Umbilical cord (tissue), 2 donors: ENCODE data around the gene SYT9. TPM values are rescaled to one million over a fixed set of nuclear protein-coding genes. Genes with fewer than 3 reads are reported as not detected.

ENCODE experiments used
- DNase-seq: peaks from one replicate; pipeline ENCODE4 v3.0.0-alpha.2; 2015; ENCODE audit warnings: low spot score
- total RNA-seq: library from RNA; depleted of rRNA; stranded (reverse); fragments of >200 nt; gene quantifications from one replicate; pipeline ENCODE4 v1.2.3, GENCODE V29; 2014; ENCODE audit warnings: low replicate concordance; ENCODE audit not compliant: insufficient read depth

The SYT9 gene
- total RNA-seq, 1 donor from 2014 or later = 8.7 TPM

- peak; percentile 25 for DNase-seq
Observed at GRCh38 chr11:7423946-7424345, 172.2 kb downstream of the SYT9 start.

DNA sequence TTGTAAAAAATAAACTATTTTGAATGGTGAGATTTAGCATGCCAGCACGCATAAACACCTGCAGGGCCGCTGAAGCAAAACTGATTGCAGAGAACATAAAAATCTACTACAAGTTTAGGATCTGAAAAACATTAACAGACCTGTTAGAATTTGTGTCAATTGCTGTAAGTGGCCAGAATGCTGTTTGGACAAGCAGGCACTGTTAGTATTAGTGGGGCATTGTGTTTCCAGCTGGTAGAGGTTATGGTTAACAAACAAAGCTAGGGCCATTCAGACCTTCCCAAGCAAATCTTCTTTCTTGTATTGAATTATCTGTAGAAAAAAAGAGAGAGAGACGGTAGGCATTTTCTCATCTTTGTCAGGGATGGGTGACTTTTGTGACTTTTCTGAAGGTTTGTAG lies 176.0 kb downstream of the SYT9 start:
- no peak for DNase-seq

- no peak for DNase-seq
Observed at GRCh38 chr11:7428196-7428595, 176.5 kb downstream of the SYT9 start.

DNA sequence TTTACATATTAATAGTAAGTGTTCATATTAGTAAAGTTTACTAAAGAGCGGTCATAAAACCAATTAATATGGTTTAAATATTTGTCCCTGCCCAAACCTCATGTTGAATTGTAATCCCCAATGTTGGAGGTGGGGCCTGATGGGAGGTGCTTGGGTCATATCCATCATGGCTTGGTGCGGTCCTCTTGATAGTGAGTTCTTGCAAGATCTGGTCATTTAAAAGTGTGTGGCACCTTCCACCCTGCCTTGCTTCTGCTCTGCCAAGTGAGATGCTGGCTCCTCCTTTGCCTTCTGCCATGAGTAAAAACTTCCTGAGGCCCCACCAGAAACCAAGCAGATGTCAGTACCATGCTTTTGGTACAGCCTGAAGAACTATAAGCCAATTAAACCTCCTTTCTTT lies 178.8 kb downstream of the SYT9 start:
- DNase-seq = no peak

GRCh38 chr11:7435176-7435575 lies 183.5 kb downstream of the SYT9 start:
- peak; percentile 60 for DNase-seq

DNA sequence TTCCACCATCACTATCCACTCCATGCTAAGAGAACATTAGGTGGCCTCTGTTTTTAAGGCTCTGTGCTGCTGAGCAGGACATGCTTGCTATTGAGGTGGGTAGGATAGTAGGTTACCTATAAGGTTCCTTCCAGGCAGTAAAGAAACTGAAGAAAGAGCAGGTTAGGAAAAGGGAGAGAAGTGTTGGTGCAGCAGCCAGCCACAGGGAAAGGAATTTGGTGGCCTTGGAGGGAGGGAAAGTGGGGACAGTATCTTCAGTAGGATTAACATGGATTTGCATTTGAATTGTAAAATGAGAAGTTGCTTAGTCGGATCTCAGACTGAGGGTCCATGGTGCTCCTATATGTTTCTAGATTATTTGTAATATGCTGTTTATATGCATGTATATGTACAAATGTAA lies 184.4 kb downstream of the SYT9 start:
- no peak for DNase-seq

DNA sequence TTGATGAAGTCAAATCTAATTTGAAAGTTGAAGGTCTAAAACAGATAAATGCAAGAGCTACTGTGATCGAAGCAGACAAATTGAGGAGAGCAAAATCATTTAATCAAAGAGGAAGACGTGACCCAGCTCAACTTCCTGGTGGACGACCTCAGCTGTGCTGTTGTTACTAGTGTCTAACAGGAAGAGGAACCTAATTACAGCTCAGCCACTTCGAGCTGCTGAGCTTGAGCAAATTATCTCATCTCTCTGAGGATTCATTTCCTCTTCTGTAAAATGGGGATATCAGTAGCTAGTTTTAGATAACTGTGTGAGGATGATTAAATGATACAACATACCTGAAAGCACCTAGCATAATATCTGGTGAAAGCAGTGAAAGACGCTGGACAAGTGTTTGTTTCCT lies 185.0 kb downstream of the SYT9 start:
- DNase-seq = no peak

- DNase-seq = no peak
Observed at GRCh38 chr11:7437696-7438095, 186.0 kb downstream of the SYT9 start.

DNA sequence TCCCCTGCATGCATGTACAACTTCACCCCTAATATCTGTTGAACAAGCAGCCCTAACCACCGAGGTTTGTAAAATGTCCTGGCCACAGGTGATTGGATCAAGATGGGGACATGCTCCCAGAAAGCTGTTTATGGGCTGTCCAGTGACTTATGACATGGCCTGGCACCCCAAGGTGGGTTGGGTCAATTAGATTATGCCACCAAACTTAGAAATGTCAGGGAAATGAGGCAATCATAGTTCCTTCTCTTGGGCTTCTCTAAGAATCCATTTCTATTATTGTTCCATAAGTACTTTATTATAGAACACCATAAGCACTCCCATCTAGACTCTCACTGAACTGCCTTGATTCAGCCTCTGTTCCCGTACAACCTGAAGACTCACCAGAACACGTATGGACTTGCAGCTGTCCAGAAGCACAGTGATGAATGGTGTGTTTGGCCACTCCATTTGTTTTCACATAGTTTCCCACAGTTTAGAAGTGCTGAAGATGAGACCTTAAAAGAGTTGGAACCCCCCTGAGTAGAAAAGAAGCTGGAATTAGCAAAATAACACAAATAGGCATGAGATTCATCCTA lies 188.1 kb downstream of the SYT9 start:
- DNase-seq = no peak

DNA sequence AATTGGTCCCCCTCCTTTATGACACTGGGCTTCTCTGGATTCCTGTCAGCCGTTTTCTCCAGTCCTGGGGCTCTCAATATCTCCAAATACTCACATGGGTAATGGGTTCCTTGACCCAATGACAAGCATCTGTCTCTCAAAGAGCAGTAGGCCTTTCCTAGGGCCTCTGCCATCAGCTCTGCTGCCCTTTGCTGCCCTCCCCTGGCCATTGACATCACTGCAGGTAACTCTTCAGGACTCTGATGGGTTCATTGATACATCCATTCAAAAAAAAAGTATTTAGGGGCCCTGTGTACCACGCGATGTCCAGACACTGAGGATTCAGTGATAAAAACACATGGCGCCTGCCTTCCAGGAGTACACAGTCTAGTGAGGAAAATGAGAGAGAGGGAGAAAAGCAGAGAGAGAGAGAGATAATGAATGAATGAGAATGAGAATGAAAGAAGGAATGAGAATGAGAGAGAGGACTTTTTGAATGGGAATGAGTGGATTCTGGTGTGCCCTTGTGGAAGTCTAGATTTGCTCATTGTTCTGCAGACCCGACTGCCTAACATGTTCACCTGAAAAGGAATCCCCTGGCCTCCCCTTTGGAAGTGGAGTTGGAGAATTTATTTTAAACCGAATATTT lies 191.0 kb downstream of the SYT9 start:
- peak; percentile 59 for DNase-seq

DNA sequence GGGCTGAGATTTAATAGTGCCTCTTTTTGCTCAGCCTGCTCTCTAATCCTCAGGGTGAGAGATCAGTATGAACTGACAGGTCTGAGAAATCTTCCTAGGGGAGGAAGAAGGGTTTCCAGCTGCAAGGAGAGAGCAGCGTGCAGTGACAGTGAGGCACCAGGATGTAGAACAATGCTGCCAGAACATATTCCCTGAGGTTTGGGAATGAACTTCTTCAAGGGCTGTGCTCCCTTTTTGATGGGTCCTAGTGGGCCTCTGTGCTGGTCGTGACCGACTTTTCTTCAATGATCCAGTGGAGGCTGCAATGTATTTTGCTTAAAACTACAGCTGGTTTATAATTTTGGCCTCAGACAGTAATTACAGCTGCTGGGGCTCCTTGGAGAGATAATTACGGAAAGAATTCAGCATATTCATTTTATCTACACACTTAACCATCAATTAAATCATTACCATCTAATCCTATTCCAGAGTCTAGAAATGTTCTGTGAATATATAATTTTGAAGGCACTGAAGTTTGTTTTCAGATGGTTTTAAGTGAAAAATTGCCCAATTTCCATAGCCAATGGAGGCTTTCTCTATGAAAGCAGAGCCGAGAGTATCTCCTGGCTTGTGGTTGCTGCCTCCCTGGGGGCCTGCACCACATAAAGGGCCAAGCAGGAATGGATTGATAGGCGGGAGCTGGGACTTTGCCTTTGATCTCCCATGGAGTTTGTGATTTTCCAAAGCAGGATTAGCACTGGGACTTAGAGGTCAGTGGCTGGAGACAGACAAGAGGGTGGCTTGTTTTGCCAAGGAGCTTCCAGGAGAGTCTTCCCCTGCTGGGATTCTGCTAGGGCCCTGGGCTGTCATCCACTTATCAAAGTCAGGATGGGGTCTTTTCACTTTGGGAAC lies 192.6 kb downstream of the SYT9 start:
- DNase-seq = no peak

- DNase-seq = no peak
Observed at GRCh38 chr11:7445564-7445963, 193.9 kb downstream of the SYT9 start.

GRCh38 chr11:7448201-7448600 lies 196.5 kb downstream of the SYT9 start:
- DNase-seq = no peak

GRCh38 chr11:7449211-7449840 lies 197.6 kb downstream of the SYT9 start:
- no peak for DNase-seq

DNA sequence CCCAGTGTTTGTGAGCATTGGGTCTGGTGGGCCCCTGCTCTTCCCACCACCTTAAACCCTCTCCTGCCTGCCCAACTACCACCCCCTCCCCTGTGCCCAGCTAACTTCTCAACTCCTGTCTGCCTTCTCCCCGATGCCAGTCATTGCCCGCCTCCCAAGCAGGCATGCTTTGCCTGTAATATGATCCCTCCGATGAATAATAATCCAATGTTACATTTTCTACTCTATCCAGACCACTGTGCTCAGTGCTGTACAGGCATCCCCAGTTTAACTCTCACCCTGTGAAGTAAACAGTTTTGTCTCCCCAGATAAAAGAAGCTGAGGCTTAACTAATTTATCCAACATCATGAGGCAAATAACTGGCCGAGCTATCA lies 198.1 kb downstream of the SYT9 start:
- DNase-seq = peak; percentile 37

GRCh38 chr11:7450836-7451235 lies 199.1 kb downstream of the SYT9 start:
- no peak for DNase-seq

GRCh38 chr11:7451520-7451919 lies 199.8 kb downstream of the SYT9 start:
- no peak for DNase-seq

GRCh38 chr11:7451952-7452494 lies 200.3 kb downstream of the SYT9 start:
- DNase-seq = no peak

GRCh38 chr11:7454854-7455253 lies 203.2 kb downstream of the SYT9 start:
- no peak for DNase-seq

GRCh38 chr11:7457211-7457610 lies 205.5 kb downstream of the SYT9 start:
- no peak for DNase-seq

GRCh38 chr11:7462706-7463105 lies 211.0 kb downstream of the SYT9 start:
- no peak for DNase-seq

DNA sequence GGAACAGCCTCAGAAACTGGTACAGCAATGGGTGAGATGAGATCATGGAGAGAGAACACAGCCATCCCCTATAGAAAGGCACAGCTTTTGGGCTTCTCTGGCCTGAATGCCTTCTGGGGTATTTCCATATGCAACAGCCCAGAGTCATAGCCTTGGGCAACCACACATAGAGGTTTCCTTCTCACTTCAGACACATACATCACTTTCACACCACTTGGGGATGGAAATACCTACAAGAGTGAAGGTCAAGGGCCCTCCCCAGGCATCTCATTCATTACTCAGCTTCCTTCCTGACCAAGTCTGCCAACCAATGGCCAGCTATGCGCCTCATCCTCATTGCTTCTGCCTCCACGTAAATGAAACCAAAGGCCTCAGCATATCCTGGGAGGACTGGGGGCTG lies 215.9 kb downstream of the SYT9 start:
- DNase-seq = no peak
